HG03571 (cell line): ENCODE data around the gene FAM76A.

ENCODE experiments used
- ATAC-seq: cut with Tn5 transposase; IDR thresholded peaks from one replicate; pipeline ENCODE4 v1.9.1; 2021; ENCODE audit not compliant: unreplicated experiment

FAM76A gene

GRCh38 chr1:27719286-27720251, 6.2 kb upstream of the FAM76A start:
- ATAC-seq: no peak

GRCh38 chr1:27724961-27725373, 794 bp upstream of the FAM76A start:
- ATAC-seq: no peak

DNA sequence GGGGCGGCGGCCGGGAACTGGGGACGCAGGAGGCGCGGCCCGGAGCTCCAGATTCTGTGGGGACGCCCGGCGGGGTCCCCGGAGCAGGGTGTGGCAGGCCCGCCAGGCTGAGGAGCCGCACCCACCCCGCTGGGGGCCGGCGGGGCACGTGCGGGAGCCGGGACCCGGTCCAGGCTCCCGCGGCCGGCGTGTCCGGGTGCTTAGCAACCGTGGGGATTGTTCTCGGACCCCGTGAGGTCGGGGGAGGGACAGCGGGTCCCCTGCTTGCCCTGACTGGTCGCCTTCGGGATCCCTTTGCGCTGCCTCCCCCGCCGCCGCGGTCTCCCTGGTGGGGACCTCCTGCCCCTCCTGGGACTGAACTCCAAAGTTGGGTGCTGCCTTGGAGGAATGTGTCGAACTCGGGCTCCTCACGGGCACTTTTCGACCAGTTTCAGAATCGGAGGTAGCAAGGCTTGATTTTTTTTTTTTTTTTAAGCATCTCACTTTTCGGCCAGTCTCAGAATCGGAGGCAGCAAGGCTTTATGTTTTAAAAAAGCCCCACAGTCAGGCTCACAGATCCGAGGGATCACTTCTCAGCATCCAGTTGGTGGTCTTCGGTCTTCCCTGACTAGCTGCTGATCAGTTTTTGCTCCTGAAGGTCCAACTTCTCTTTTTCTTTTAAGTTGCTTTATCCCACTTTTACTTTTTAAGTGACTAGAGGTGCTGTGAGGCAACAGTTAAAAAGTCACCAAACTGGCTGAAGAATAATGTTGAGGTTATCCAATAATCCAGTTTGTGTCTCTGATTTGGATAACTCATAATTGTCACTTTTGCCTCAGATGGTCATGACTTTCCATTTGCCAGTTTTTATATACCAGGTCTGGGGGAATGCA, 648 bp downstream of the FAM76A start:
- peak; percentile 18 for ATAC-seq

GRCh38 chr1:27727126-27727525, 1.4 kb downstream of the FAM76A start:
- no peak for ATAC-seq

GRCh38 chr1:27736252-27736651, 10.5 kb downstream of the FAM76A start:
- no peak for ATAC-seq

GRCh38 chr1:27741121-27741520, 15.4 kb downstream of the FAM76A start:
- no peak for ATAC-seq

DNA sequence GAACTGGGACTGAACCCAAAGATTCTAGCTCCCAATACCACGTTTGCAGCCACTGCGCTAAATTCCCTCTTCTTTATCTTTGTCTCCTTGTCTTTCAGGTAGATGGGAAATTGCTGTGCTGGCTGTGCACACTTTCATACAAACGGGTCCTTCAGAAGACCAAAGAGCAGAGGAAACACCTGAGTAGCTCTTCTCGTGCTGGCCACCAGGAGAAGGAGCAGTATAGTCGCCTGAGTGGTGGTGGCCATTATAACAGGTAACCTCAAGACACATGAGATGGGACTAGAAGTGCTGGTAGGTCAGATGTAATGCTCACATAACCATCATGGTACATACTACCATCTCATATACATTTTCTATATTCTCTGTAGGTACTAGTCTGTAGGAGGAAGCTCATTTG, 18.8 kb downstream of the FAM76A start:
- no peak for ATAC-seq

GRCh38 chr1:27745466-27745865, 19.7 kb downstream of the FAM76A start:
- no peak for ATAC-seq

GRCh38 chr1:27752360-27752759, 26.6 kb downstream of the FAM76A start:
- no peak for ATAC-seq

DNA sequence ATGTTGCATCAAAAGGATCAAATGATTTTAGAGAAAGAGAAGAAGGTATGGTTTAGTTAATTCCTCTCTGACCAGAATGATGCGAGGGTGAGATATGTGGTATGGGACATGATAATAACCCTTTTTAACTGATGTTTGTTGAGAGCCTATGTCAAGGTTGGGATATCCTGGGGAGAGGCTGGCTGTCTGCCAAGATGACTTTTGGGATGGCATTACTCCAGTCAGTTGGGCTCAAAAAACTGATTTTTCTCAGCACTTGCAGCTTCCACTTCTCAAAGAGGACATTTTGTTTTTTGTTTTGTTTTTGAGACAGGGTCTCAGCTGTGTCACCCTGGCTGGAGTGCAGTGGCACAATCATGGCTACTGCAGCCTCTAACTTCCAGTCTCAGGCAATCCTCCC, 29.5 kb downstream of the FAM76A start:
- no peak for ATAC-seq

GRCh38 chr1:27755865-27756264, 30.1 kb downstream of the FAM76A start:
- no peak for ATAC-seq

DNA sequence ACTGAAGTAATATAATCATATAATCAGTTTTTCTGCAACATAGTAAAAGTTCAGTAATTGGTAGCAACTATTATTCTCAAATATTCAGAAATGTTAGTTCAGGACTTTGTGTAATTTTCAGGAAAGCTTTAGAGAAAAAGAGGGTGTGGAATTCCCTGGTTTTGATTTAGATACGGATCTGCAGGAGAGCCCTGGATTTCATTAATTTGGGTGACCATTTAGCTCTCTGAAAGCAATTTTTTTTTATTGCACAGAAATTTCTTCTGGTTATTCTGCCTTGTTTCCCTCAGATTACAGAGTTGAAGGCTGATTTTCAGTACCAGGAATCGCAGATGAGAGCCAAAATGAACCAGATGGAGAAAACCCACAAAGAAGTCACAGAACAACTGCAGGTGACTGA, 33.5 kb downstream of the FAM76A start:
- ATAC-seq: no peak

GRCh38 chr1:27760426-27760825, 34.7 kb downstream of the FAM76A start:
- no peak for ATAC-seq

- no peak for ATAC-seq
Observed at GRCh38 chr1:27762033-27762432, 36.3 kb downstream of the FAM76A start.

- no peak for ATAC-seq
Observed at GRCh38 chr1:27763358-27763757, 37.6 kb downstream of the FAM76A start.

- ATAC-seq: no peak
Observed at GRCh38 chr1:27770293-27770830, 44.6 kb downstream of the FAM76A start.

DNA sequence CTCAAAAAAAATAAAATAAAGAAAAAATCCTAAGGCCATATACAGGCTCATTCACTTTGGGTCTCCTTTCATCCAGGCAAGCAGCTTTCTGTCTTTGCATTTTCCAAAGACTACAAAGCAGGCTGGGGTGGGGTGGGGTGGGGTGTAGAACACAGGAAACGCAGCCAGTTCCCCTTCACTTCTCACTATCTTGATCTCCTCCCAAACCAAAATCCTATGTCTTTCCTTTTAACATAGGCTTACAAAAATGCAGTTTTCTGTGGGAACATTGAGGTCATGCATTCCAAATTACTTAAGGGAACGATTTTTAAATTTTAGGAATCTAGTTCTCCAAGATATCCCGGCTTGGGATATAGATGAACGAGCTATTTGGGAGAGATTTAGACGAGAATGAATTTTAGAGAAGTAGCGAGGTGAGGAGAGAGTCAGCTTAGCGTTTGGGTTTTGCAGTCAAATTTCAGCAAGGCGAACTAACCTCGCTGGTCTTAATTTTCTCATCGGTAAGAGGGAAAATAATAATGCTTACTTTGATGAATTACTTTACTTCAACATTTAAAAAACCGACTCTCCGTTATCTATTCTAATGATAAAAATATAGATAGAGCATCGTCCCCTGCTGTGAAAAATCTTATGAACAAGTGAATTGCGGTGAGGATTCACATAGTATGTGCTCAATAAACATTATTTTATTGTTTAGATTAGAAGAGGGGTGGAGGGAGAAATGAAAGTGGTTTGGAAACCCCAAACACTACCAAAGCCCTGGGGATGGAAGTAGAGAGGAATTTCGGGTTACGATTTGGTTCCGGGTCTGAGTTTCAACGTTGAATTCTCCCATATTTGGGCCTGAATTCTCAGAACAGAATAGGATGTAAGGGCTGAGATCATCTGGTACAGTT, 46.5 kb downstream of the FAM76A start:
- ATAC-seq: no peak

DNA sequence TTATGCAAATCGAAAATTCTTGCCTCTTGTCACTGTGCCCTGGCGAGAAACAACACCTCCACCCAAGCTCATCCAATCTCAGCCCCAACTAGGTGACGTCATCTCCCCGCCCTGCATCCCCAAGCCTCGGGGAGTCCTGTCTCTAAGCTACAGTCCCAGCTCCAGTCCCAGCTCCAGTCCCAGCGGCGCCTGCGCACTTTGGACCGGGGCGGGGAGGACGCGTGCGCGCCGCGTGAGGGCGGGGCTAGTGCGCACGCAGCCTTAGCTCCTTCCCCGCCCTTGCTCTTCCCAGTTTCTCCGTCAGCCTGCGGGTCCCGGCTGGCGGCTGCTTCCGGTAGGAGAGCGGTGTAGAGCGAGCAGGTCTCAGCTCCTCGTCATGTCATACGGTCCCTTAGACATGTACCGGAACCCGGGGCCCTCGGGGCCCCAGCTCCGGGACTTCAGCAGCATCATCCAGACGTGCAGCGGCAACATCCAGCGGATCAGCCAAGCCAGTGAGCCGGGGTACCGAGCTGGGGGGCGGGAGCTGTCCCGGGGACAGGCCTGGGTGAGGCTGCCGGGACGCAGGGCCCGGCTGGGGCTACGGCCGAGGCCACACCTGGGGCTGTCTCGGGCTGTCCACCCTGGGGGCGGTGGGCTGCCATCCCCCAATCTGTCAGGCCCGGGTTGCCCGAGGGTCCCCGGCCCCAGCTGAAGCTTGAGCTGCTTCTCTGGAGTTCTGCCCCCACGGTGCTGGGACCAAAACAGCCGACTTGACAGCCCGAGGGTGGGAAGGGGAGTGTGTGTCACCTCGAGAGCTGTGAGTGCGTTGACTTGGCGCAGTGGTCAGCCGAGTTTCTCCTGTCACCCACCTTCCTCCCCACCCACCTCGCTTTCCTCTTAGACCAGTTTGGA, 47.4 kb downstream of the FAM76A start, which contains the start of gene STX12:
TSS of gene STX12 (plus strand) at position 288 of the 894 bp plus-strand sequence. CDS start at position 377, 89 bp downstream.
- peak; percentile 94 for ATAC-seq

DNA sequence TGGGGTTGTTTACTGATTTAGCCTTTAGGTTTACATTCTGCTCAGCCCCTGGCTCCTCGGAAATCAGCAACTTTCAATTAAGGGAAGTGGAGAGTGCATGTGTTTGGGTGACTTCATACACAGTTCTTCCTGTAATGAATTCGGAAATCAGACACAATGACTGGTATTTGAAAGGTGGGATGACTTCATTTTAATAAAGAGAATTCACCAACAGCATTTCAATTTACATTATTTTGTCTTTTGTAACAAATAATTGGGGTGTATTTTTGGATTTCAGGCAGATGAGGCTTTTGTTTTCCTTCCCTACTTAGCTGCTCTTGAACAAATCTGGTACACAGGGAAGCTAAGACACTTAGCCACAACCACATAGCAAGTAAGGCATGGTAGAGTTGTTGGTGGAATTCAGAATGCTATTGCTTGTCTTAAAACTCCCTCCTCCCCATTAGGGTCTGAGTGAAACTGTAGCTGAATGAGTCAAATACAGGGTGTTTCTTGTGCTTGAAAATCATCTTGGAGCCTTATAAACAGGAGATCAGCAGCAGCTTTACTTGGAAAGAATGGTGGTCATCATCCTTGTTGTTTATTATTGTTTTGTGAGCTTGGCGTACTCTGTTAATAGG, 48.2 kb downstream of the FAM76A start:
- no peak for ATAC-seq
